Activated T-cell treated with anti-CD3 and anti-CD28 coated beads for 1 hour (primary cell): ENCODE measurements around the gene FADS1.
A peak's percentile ranks its signal among the peaks of the same experiment; 100 is the strongest.

ENCODE experiments used
- DNase-seq: peaks from one replicate; pipeline ENCODE4 v3.0.0-alpha.2; 2020; ENCODE audit warnings: low read depth

The FADS1 gene

GRCh38 chr11:61816736-61817455 lies at the start of gene FADS1:
TSS of gene FADS1 (minus strand) at chr11:61817003. CDS start at chr11:61816929, 74 bp downstream.
- peak; percentile 50 for DNase-seq

- DNase-seq: no peak
These were observed 49.6 kb upstream of the FADS1 start for GRCh38 chr11:61866231-61866957.

DNA sequence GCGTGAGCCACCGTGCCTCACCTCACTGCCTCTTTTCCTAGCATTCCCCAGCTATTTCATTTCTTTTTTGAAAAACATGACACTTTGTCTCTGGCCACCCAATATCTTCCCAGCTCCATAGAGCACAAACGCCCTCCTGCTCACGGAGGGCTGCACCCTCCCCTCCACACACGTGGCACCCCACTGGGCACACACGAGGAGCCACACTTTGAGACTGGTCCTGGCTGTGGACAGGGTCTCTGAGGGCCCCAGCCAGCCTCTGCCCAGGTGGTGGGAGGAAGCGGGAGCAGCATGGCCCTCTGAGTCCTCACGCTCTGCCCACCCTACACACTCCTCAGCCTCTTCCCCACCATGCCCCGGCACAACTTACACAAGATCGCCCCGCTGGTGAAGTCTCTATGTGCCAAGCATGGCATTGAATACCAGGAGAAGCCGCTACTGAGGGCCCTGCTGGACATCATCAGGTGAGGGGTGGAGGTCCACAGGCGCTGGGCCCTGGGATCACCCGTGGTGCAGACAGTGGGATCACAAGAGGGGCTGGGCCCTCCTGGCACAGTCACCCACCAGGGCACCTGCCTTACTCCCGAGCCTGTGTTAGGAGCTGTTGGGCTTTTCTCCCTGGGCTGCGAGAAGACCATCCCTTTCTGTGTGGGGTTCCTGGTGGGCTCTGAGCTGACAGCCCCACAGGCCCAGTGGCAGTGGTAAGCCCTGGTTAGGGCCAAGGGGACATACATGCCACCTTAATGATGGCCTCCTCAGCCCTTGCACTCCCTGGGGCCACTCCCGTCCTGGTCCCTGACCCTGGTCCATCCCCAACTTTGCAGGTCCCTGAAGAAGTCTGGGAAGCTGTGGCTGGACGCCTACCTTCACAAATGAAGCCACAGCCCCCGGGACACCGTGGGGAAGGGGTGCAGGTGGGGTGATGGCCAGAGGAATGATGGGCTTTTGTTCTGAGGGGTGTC lies 48.3 kb upstream of the FADS1 start:
- DNase-seq: no peak

GRCh38 chr11:61863548-61864081 lies 46.8 kb upstream of the FADS1 start:
- no peak for DNase-seq

- no peak for DNase-seq
These were observed 46.1 kb upstream of the FADS1 start for GRCh38 chr11:61862714-61863547.

- no peak for DNase-seq
These were observed 44.8 kb upstream of the FADS1 start for GRCh38 chr11:61861634-61862033.

- no peak for DNase-seq
These were observed 43.5 kb upstream of the FADS1 start for GRCh38 chr11:61860054-61860903.

DNA sequence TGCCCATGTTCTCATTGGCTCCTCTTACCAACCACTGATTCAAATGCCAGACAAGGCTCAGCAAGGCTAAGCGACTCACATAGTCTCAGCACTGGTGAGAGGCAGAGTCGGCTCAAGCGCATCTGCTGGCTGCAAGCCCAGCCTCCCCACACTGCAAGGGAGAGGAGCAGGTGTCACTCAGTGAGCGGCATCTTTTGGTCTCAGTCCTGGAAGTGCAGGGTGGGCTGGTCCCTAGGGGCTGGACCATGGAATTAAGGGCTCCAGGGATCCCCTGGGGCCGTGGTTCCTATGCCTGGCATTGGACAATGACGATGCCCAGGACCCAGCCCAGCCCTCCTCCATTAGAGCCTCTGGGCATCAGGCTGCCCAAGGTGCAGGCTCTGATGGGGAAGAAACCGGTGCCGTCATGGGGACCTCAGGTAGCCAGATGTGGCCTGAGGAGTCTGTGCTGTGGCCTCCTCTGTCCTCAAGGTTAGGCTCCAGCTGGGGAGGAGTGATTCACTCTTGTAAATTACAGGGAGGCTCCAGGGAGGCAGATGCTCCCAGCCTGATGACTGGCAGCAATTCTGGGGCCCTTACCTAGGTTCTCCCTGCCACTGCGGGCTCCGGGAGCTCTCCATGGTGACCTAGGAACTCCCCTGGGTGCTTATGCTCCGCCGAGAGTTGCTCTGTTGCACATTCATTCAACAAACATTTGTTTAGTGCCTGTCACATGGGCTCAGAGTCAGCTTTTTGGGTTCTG lies 39.3 kb upstream of the FADS1 start:
- DNase-seq: no peak

GRCh38 chr11:61854966-61855714 lies 38.3 kb upstream of the FADS1 start:
- no peak for DNase-seq

- DNase-seq: no peak
These were observed 37.5 kb upstream of the FADS1 start for GRCh38 chr11:61854206-61854895.

DNA sequence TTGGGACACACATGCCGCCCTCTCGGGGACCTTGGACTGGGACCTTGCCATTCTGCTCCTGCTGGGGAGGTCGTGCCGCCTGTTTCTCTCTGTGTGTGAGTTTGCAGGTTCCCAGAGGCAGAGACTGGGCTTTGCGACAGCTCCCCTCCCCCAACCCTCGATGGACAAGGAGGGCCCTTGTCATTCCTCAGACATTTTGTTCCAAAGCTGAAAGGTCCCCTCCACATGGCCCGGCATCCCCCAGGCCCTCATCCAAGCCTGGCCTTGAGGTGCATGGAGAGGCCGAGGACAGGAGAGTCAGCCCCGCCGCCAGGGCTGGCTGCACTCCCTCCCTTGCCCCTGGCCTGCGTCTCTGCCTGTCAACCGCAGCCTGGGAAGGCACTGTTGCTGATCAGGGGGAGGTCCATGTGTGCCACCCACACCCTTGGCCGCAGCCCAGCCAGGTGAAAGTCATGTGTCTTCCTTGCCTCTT lies 36.9 kb upstream of the FADS1 start:
- DNase-seq: no peak

DNA sequence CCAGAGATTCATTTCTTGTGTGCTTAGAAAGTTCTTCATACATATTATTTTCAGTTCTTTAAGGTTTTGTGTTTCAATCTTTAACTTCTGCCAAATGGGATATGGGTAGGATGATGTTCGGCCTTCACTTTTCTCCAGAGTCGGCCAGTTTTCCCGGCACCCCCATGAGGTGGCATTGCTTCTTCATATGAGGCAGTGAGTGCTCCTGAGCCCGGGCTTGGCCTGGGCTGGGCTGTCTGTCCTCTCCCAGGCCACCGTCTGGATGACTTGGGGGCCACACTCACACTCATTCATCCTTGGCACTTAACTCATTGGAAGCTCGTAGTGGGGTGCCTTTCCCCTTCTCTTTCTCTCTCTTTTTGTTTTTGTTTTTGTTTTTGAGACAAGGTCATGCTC lies 35.1 kb upstream of the FADS1 start:
- DNase-seq: no peak

- no peak for DNase-seq
These were observed 34.5 kb upstream of the FADS1 start for GRCh38 chr11:61851113-61851899.

DNA sequence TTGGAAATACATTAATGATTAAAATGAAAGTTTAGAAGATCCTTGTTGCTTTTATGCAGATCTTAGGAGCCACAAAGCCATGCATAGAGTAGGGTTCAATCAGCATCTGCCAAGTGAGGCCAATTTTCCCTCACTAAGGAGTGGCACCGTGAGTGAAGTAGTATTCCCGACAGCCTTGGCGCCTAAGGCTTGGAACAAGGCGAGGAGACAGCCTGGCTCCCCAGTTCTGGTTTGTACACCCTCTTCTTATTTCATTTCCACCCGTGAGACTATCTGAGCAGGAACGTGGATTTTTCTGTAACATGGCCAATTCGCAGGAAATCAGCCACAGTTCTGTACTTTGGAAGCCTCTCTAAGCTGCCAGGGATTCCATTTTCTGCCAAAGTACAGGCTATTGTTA lies 33.9 kb upstream of the FADS1 start:
- DNase-seq: no peak

DNA sequence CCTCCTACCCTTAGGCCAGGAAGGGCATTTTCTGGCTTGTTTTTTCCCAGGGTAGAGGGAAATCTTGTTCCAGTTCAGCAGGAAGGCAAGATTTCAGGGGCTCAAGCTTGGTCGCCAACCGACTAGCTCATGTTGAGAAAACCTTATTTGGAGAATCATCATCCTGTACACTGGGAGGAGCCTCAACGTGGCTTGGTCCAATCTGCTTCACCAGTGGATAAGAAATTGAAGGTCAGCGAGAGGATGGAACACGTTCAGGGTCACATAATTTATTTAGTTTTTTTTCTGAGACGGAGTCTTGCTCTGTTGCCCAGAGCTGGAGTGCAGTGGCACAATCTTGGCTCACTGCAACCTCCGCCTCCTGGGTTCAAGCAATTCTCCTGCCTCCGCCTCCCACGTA lies 31.8 kb upstream of the FADS1 start:
- DNase-seq: no peak

DNA sequence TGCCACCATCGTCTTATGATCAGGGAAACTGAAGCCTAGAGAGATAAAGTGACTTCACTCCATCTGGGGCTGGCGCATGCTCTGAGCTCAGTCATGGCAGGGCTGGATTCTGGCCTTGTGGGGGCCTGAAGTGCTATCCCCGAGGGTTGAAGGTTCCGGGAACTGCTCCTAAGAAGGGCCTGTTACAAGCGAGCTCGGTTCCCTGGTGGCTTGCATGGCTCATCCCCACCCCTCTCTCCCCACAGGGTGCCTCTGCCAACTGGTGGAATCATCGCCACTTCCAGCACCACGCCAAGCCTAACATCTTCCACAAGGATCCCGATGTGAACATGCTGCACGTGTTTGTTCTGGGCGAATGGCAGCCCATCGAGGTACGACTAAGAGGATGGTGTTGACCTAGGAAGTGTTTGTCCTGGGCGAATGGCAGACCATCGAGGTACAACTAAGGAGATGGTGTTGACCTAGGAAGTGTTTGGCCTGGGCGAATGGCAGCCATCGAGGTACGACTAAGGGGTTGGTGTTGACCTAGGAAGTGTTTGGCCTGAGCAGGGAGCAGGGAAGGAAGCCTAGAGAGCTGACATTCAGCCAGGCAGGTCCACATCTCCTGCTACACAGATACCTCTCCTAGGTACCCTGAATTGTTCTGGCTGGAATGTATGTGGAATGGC lies 31.2 kb upstream of the FADS1 start:
- DNase-seq: no peak
